ES-I3 (cell line): Measurements from ENCODE around the gene RAD51B.

Experiments used
- H3K36me3 ChIP-seq: 2 replicates; pipeline ENCODE4 v1.6.1; 2013; ENCODE audit warnings: mild to moderate bottlenecking, low read length, control low read depth, moderate library complexity; ENCODE audit not compliant: insufficient read depth
- H3K4me1 ChIP-seq: 2 replicates; pipeline ENCODE4 v1.6.1; 2013; ENCODE audit warnings: mild to moderate bottlenecking, control low read depth, low read length; ENCODE audit not compliant: insufficient read depth
- H3K9ac ChIP-seq: 2 replicates; pipeline ENCODE4 v1.6.1; 2013; ENCODE audit warnings: low read depth, mild to moderate bottlenecking, low read length, moderate library complexity
- H3K9me3 ChIP-seq: 2 replicates; pipeline ENCODE4 v1.6.1; 2013; ENCODE audit warnings: mild to moderate bottlenecking, low read length, moderate library complexity; ENCODE audit not compliant: control insufficient read depth, insufficient read depth

Gene RAD51B

GRCh38 chr14:68541178-68541896 is 721.8 kb downstream of the RAD51B start:
- Histone ChIP-seq H3K9me3 (no peaks in the 10 kb centered on the region), H3K9ac (no peak overlapping the region), H3K36me3 (no peaks in the 10 kb centered on the region), H3K4me1 (no peaks in the 10 kb centered on the region; the same call in 1 of the 2 replicates)

- peaks cover 5% of the 10 kb centered on the region; the same call in 1 of the 2 replicates for H3K4me1 ChIP-seq
- no peaks in the 10 kb centered on the region for H3K36me3 ChIP-seq
- H3K9me3 ChIP-seq, result no peaks in the 10 kb centered on the region
- no peak overlapping the region for H3K9ac ChIP-seq
Measured at GRCh38 chr14:68542346-68542745, 722.8 kb downstream of the RAD51B start.

- no peaks in the 10 kb centered on the region for H3K36me3 ChIP-seq
- no peak overlapping the region for H3K9ac ChIP-seq
- peaks cover 14% of the 10 kb centered on the region for H3K4me1 ChIP-seq
- H3K9me3 ChIP-seq, result no peaks in the 10 kb centered on the region
Measured at GRCh38 chr14:68543516-68543915, 723.9 kb downstream of the RAD51B start.

GRCh38 chr14:68544081-68544892 is 724.7 kb downstream of the RAD51B start:
- H3K9me3 ChIP-seq, result no peaks in the 10 kb centered on the region
- H3K9ac ChIP-seq, result no peak overlapping the region
- no peaks in the 10 kb centered on the region for H3K36me3 ChIP-seq
- peaks cover 21% of the 10 kb centered on the region for H3K4me1 ChIP-seq

- no peaks in the 10 kb centered on the region; the same call in 1 of the 2 replicates for H3K36me3 ChIP-seq
- no peaks in the 10 kb centered on the region for H3K9me3 ChIP-seq
- H3K4me1 ChIP-seq, result peaks cover 40% of the 10 kb centered on the region
- H3K9ac ChIP-seq, result no peak overlapping the region
Measured at GRCh38 chr14:68546839-68547238, 727.3 kb downstream of the RAD51B start.

- no peak overlapping the region for H3K9ac ChIP-seq
- no peaks in the 10 kb centered on the region; the same call in 1 of the 2 replicates for H3K36me3 ChIP-seq
- H3K4me1 ChIP-seq, result peaks cover 40% of the 10 kb centered on the region
- no peaks in the 10 kb centered on the region for H3K9me3 ChIP-seq
Measured at GRCh38 chr14:68547305-68548193, 728.0 kb downstream of the RAD51B start.

GRCh38 chr14:68548194-68549076 is 728.9 kb downstream of the RAD51B start:
- Histone ChIP-seq H3K36me3 (no peaks in the 10 kb centered on the region; the same call in 1 of the 2 replicates), H3K9ac (no peak overlapping the region), H3K4me1 (peaks cover 40% of the 10 kb centered on the region), H3K9me3 (no peaks in the 10 kb centered on the region)

GRCh38 chr14:68550338-68550715 is 730.7 kb downstream of the RAD51B start:
- Histone ChIP-seq H3K4me1 (peaks cover 48% of the 10 kb centered on the region), H3K36me3 (no peaks in the 10 kb centered on the region; the same call in 1 of the 2 replicates), H3K9me3 (no peaks in the 10 kb centered on the region), H3K9ac (no peak overlapping the region)

GRCh38 chr14:68551045-68551683 is 731.6 kb downstream of the RAD51B start:
- Histone ChIP-seq H3K9me3 (no peaks in the 10 kb centered on the region), H3K4me1 (peaks cover 48% of the 10 kb centered on the region), H3K9ac (no peak overlapping the region), H3K36me3 (no peaks in the 10 kb centered on the region; the same call in 1 of the 2 replicates)

- H3K9me3 ChIP-seq, result no peaks in the 10 kb centered on the region
- peaks cover 46% of the 10 kb centered on the region for H3K4me1 ChIP-seq
- H3K36me3 ChIP-seq, result no peaks in the 10 kb centered on the region; the same call in 1 of the 2 replicates
- H3K9ac ChIP-seq, result no peak overlapping the region
Measured at GRCh38 chr14:68552075-68552474, 732.5 kb downstream of the RAD51B start.

GRCh38 chr14:68552602-68553001 is 733.0 kb downstream of the RAD51B start:
- Histone ChIP-seq H3K4me1 (peaks cover 42% of the 10 kb centered on the region), H3K9ac (no peak overlapping the region), H3K36me3 (no peaks in the 10 kb centered on the region; the same call in 1 of the 2 replicates), H3K9me3 (no peaks in the 10 kb centered on the region)

- Histone ChIP-seq H3K9ac (no peak overlapping the region), H3K9me3 (no peaks in the 10 kb centered on the region), H3K36me3 (no peaks in the 10 kb centered on the region; the same call in 1 of the 2 replicates), H3K4me1 (peaks cover 36% of the 10 kb centered on the region)
Measured at GRCh38 chr14:68553311-68553710, 733.7 kb downstream of the RAD51B start.

GRCh38 chr14:68554231-68554630 is 734.7 kb downstream of the RAD51B start:
- H3K9ac ChIP-seq, result no peak overlapping the region
- peaks cover 27% of the 10 kb centered on the region for H3K4me1 ChIP-seq
- H3K36me3 ChIP-seq, result no peaks in the 10 kb centered on the region; the same call in 1 of the 2 replicates
- H3K9me3 ChIP-seq, result no peaks in the 10 kb centered on the region
